Fibroblast of skin of left biceps (primary cell): ENCODE measurements around the gene R3HCC1L.
"Not testable (repeated sequence)": the region's sequence is repeated elsewhere in the genome, so short reads cannot be mapped to it uniquely, and the experiment has no call there.

ENCODE experiments used
- DNase-seq, 2 experiments: peaks; one replicate each; pipeline ENCODE4 v3.0.0-alpha.2; 2013; ENCODE audit warnings: low read depth in 2 of 2

Gene R3HCC1L

DNA sequence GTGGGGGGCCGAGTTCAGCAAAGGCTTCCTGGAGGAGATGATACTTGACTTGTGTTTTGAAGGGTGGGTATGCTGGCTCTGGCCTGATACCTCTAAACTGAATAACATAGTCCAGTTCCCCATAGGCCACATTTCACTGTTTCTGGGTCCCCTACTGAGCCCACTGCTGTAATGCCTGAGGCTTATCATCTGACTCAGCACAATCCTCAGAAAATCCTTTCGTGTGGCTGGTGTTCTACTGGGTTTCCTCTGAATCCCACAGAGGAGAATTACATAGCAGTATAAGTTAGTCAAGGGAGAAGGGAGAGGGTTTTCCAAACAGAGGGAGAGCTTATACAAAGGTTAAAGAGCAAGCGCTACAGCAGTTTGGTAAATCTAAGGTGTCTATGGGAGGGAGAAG is 2.8 kb upstream of the R3HCC1L start:
- DNase-seq: no peak

DNA sequence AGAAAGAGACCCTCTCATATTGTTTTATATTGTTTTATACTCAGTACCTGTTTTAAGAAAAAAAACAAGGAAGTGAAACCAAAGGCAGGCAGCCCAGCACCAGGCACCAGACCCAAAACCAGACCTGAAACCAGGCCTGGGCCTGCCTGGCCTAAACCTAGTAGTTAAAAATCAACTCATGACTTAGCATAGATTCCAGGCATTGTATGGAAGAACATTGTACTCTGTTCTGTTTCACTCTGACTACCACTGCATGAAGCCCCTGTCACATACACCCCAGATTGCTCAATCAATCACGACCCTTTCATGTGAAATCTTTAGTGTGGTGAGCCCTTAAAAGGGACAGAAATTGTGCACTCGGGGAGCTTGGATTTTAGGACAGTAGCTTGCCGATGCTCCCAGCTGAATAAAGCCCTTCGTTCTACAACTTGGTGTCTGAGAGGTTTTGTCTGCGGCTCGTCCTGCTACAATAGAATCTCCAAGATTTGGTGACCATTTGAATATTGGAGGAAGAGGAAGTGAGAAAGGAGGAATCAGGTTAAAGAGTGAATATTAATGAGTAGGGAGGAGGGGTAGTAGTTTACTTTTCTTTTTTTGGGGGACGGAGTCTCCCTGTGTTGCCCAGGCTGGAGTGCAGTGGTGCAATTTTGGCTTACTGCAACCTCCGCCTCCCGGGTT is 1.2 kb upstream of the R3HCC1L start:
- not testable (repeated sequence) for DNase-seq

DNA sequence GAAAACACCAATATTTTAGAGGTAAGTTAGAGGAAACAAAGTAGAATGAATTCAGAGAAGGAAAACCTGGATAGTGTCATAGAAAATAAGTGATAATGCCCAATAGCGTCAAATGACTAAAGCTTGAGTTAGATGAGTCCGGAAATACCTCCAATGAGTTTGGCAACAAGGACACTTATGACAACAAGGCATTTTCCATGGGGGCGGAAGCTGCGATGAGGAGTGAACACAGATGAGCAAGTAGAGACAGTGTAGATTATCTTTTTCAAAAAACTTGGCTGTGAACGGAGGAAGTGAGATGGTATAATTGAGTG is 383 bp upstream of the R3HCC1L start:
- no peak for DNase-seq

- no peak for DNase-seq
These were observed 904 bp downstream of the R3HCC1L start for GRCh38 chr10:98135222-98135899.

DNA sequence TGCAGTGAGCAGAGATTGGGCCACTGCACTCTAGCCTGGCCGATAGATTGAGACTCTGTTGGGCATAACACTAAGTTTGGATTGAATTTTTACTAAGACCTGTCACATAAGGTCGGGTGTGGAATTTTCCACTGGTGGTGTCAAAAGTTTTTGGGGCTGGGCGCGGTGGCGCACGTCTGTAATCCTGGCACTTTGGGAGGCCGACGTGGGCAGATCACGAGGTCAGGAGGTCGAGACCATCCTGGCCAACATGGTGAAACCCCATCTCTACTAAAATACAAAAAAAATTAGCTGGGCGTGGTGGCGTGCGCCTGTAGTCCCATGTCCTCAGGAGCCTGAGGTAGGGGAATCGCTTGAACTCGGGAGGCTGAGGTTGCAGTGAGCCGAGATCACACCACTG is 2.3 kb downstream of the R3HCC1L start:
- DNase-seq: not testable (repeated sequence)

DNA sequence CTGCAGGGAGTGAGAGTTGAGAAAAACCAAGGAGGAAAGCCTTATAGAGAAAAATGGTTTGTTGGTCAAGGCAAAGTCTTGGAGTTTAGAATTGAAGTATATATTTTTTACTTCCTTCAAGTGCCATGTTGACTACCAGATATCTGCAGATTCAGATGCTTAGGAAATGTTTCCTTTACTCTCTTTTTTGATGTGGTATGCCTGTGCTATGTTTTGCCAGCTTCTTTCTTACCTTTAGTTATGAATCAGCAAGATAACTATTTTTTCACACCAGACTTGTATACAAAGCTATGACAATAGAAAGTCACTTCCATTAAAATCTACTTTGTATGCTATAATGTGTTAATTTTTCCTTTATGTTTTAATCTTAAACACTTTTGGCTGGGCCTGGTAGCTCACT is 3.6 kb downstream of the R3HCC1L start:
- DNase-seq: no peak

GRCh38 chr10:98139431-98139830 is 5.0 kb downstream of the R3HCC1L start:
- no peak for DNase-seq

- DNase-seq: no peak
These were observed 7.1 kb downstream of the R3HCC1L start for GRCh38 chr10:98141484-98142073.

DNA sequence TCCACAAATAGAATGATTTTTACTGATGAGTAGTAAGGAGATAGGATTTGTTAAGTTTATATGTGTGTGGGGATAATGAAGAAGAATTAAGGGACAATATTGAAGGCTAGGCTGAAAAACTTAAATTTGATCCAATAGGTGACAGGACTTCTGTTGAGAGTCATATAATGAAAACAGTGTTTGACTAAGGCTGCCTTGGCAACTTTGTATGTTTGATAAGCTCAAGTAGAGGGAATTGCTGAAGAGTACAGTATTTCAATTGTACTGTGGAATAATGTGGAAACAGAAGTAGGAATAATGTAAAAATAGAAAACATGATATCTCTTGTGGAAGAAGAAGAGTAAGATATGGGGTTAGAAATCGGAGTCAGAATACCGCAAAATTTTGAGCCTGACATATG is 10.5 kb downstream of the R3HCC1L start:
- no peak for DNase-seq

DNA sequence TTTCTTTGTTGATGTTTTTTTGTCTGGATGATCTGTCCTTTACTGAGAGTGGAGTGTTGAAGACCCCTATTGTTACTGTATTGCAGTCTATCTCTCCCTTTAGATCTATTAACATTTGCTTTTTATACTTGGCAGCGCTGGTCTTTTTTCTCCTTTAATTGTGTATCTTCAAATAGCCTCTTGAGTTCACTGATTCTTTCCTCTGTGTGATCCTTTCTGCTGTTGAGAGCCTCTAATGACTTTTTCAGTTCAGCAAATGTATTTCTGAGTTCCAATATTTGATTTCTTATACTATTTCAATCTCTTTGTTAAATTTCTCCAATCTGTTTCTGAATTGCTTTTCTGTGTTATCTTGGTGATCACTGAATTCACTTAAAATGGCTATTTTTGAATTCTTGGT is 15.4 kb downstream of the R3HCC1L start:
- DNase-seq: no peak

- no peak for DNase-seq
These were observed 16.1 kb downstream of the R3HCC1L start for GRCh38 chr10:98150544-98150943.

DNA sequence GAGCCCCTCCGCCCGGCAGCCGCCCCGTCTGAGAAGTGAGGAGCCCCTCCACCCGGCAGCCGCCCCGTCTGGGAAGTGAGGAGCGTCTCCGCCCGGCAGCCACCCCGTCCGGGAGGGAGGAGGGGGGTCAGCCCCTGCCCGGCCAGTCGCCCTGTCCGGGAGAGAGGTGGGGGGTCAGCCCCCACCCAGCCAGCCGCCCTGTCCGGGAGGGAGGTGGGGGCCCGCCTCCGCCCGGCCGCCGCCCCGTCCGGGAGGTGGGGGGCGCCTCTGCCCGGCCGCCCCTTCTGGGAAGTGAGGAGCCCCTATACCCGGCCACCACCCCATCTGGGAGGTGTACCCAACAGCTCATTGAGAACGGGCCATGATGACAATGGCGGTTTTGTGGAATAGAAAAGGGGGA is 18.3 kb downstream of the R3HCC1L start:
- DNase-seq: not testable (repeated sequence)

DNA sequence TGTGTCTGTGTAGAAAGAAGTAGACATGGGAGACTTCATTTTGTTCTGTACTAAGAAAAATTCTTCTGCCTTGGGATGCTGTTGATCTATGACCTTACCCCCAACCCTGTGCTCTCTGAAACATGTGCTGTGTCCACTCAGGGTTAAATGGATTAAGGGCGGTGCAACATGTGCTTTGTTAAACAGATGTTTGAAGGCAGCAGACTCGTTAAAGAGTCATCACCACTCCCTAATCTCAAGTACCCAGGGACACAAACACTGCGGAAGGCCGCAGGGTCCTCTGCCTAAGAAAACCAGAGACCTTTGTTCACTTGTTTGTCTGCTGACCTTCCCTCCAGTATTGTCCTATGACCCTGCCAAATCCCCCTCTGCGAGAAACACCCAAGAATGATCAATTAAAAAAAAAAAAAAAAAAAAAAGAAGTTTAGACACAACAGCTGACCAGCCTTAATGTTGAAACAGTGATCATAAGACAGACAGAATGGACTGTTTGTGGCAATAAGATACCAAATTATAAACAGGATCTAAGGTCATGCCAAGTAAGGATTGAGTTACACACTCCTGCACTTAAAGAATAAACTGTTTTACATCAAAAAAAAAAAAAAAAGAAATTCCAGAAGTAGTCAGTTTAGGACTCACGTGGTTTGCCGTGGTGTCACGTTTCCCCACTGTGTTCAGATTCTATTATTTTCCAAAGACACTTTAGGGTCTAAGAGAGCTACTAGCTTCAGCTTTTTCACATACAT is 18.9 kb downstream of the R3HCC1L start:
- not testable (repeated sequence) for DNase-seq

DNA sequence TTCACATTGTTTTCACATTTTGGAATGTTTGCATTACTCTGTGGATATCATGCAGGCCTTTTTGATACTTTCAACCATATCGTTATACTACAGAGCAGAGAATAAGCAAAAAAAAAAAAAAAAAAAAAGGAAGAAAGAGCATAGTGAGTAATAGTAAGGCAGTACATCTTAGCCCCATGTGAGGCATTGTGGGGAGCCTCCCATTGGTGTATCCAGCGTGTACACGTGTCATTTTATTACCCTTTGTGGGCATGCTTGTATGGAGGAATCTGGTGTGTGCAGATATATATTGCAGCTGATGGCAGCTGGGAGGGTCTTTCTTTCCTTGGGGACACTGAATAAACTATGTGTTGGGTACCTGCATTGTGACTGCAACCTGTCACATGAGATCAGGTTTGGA is 19.6 kb downstream of the R3HCC1L start:
- no peak for DNase-seq

DNA sequence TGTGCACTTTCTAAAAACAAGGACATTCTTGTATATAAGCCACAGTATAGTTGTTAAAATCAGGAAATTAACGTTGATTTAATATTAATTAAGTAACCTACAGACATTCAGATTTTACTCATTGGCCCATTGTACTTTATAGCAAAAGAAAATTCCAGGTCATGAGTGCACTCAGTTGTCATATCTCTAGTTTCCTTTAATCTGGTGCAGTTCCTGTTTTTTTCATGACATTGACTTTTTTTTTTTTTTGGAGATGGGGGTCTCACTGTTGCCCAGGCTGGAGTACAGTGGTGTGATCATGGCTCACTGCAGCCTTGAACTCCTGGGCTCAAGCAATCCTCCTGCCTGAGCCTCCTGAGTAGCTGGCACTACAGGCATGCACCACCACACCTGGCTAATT is 24.1 kb downstream of the R3HCC1L start:
- DNase-seq: no peak

GRCh38 chr10:98163941-98164340 is 29.5 kb downstream of the R3HCC1L start:
- no peak for DNase-seq

GRCh38 chr10:98167191-98167590 is 32.7 kb downstream of the R3HCC1L start:
- DNase-seq: no peak

DNA sequence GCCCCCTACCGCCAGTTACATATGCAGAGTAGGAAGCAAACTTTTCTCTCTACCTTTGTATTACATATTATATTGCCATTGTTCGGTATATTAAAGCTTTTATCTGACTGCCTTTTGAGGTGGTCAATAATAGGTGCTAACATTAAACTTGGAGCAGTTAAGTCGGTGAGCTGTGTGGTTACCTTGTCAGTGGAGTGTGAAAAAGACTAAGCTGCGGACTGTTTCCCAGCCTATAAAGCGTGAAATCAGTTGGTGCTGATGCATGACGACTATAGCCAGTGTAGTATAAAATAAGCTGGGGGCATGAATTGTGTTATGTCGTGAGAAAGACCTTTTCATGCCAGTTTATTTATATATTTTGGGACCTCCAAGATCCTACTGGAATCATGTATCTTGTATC is 33.7 kb downstream of the R3HCC1L start:
- DNase-seq: no peak

DNA sequence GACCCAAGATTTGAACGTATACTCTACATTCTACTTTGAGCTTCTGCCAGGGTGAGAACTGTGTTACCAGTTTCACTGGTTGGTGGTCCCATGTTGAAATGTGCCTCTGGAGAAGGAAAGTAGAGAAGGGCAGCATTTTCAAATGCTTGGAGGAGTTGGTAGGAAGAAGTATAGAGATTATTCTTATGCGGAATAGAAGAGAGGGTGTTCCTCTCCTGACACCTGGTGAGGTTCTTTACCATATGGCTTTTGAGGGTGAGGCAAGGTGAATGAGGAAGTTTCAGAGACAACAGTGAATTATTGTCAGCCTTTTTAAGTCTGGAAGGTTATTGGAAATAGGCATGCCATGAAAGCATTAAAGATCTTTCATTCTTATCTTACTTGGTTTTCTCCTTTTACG is 34.3 kb downstream of the R3HCC1L start:
- no peak for DNase-seq

GRCh38 chr10:98169379-98169778 is 34.9 kb downstream of the R3HCC1L start:
- no peak for DNase-seq

- no peak for DNase-seq
These were observed 36.0 kb downstream of the R3HCC1L start for GRCh38 chr10:98170249-98171117.

- DNase-seq: peak; percentile 33 to 37
These were observed 37.6 kb downstream of the R3HCC1L start for GRCh38 chr10:98172073-98172472.
